GM12864 (cell line): ENCODE data around the gene XPNPEP1.

Experiments
- DNase-seq: peaks from one replicate; pipeline ENCODE4 v3.0.0-alpha.2; 2011; ENCODE audit warnings: low read depth
- H3K4me3 ChIP-seq: 2 replicates; pipeline ENCODE4 v1.5.1; 2011; ENCODE audit warnings: mild to moderate bottlenecking, low read depth, low read length, control low read depth
- TF ChIP-seq, protein P1 (sequence below): IDR thresholded peaks from 2 replicates; pipeline ENCODE4 v1.5.1; 2011; ENCODE audit warnings: low read depth, mild to moderate bottlenecking, moderate library complexity, low read length, control low read depth, inconsistent platforms; ENCODE audit errors: missing control alignments

Gene XPNPEP1

DNA sequence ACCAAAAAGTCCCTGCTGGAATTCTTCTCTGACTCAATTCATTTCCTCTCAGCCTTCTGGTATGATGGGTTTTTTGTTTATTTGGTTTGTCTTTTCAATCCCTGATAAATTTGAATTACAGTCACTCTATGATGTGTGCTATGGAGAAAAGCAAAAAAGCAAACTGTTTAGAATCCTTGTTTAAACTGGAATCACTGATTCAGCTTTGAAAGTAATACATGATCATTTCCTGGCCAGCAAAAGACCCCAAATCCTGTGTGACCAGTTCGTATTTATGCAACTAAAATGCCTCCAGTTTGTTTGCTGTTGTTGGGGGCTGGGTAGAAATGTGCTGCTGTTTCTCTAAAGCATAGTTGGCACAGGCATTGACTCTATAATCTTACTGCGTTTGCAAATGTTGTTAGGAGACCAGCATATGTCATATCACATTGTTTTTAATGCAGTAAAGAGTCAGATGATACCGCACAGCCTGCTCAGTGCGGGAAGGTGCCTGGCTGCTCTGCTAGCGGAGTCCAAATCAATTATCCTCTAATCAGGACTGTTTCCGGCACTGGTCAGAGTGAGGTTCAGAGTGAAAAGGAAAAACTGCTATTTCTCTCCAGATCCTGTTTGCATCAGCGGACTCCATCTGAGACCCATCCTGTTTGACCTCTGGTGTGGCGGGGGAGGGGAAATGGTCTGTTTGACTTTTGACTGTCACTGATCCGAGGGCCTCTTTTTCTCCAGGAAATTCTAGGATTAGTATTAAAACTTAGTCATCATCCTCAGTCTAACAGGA is 43.8 kb upstream of the XPNPEP1 start:
- no peak for DNase-seq
- TF ChIP-seq, protein P1, sequence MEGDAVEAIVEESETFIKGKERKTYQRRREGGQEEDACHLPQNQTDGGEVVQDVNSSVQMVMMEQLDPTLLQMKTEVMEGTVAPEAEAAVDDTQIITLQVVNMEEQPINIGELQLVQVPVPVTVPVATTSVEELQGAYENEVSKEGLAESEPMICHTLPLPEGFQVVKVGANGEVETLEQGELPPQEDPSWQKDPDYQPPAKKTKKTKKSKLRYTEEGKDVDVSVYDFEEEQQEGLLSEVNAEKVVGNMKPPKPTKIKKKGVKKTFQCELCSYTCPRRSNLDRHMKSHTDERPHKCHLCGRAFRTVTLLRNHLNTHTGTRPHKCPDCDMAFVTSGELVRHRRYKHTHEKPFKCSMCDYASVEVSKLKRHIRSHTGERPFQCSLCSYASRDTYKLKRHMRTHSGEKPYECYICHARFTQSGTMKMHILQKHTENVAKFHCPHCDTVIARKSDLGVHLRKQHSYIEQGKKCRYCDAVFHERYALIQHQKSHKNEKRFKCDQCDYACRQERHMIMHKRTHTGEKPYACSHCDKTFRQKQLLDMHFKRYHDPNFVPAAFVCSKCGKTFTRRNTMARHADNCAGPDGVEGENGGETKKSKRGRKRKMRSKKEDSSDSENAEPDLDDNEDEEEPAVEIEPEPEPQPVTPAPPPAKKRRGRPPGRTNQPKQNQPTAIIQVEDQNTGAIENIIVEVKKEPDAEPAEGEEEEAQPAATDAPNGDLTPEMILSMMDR = no peak
- H3K4me3 ChIP-seq = no peak overlapping the region

DNA sequence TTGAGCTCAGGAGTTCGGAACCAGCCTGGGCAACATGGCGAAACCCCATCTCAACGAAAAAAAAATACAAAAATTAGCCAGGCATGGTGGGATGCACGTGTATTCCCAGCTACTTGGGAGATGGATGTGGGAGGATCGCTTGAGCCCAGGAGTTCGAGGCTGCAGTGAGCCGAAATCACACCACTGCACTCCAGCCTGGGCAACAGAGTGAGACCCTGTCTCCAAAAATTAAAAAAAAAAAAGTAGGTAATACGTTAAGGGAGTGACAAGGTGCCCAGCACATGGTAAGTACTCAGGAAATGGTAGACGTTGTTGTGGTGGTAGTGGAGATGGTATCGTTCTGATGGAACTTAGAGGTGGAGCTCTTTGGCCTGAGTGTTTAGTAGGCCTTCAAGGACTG is 41.0 kb upstream of the XPNPEP1 start:
- TF ChIP-seq, protein P1 = no peak
- H3K4me3 ChIP-seq = no peak overlapping the region
- DNase-seq = no peak

DNA sequence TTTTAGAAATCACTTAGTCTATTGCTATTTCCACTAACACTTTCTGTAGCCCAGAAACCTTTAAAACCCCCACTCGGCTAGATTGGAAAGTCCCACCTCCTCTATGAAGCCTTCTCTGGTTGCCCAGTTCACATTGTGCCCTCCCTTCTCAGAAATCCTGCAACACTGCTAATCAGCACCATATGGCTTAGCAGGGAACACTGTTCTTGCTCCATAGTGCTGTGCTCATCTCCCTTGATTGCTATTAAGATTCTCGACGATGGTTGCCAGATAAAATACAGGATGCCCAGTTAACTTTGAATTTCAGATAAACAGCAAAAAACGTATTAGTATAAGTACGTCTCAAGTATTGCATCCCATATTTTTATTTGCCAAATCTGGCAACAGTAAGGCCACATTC is 40.1 kb upstream of the XPNPEP1 start:
- H3K4me3 ChIP-seq = no peak overlapping the region
- TF ChIP-seq, protein P1 = no peak
- no peak for DNase-seq

DNA sequence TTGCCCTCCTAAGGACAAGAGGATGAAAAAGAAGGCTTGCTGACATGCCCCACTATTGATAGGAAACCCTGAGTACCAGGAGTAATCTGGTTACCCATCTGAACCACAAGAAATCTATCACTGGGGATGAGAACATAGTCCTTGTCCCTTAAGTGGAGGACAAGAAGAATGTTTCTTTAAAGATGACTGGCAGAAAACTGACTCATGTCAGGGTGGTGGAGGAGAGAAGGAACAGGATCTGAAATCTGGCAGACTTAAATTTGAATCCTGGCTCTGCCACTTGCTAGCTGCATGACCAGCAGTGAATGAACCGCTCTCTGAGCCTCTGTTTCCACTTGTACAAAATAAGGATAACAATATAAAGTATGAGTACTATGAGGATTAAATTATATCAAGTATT is 38.9 kb upstream of the XPNPEP1 start:
- DNase-seq = no peak
- TF ChIP-seq, protein P1 = no peak
- no peak overlapping the region for H3K4me3 ChIP-seq

DNA sequence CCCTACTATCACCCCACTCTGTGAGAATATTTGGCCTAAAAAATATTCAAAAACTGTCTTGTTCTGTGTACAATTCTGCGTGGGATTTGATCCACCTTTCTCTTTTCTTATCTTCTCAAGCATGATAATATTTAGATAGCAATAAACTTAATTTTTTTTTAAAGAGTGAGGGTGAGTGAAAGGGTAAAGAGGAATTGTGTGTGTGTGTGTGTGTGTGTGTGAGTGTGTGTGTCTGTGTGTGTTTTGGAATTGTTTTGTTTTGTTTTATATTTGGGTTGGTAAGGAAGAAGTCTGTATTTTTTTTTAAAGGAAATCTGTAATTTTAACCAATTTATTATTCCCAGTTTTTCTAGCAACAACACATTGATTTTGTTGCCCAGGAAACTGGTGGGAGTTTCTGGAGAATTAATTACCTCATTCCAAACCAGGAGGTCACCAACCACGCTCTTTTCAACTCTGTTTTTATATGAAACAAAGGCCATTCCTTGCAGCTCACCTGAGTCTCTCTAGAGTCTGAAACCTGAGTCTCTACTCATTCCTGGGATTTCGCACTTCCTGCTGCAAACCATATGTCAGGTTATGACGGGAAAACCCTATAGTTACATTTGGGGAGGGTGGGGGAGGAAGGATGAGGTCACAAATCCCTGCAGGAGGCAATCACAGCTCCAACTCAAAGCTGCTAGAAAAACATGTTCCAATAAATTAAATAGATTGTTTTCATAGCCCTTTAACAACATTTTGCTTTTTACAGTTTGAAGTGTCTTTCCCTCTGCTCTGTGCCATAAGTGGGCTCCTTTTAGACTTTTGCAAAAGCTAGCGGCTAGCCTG is 38.1 kb upstream of the XPNPEP1 start:
- TF ChIP-seq, protein P1 = no peak
- H3K4me3 ChIP-seq = no peak overlapping the region
- DNase-seq = no peak

DNA sequence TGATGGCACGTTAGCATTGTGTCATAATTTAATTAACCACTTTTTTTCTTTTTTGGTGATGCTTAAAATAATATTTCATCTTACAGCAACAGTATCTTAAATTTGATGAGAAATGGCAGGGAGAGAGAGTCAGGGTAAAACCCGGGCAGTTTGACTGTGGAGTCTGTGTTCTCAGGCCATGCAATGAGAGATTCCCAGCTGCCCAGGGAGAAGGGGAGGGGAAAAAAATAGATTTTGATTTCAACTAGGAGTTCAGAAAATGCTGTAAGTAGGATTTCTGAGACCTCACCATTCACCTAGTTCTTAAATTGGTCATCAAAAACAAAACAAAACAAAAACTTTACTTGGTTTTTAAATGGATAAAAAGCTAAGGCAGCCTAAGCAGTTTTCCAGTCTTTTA is 37.4 kb upstream of the XPNPEP1 start:
- DNase-seq = no peak
- no peak overlapping the region for H3K4me3 ChIP-seq
- TF ChIP-seq, protein P1 = no peak
